ENCODE data around the gene USP3.

The USP3 gene

DNA sequence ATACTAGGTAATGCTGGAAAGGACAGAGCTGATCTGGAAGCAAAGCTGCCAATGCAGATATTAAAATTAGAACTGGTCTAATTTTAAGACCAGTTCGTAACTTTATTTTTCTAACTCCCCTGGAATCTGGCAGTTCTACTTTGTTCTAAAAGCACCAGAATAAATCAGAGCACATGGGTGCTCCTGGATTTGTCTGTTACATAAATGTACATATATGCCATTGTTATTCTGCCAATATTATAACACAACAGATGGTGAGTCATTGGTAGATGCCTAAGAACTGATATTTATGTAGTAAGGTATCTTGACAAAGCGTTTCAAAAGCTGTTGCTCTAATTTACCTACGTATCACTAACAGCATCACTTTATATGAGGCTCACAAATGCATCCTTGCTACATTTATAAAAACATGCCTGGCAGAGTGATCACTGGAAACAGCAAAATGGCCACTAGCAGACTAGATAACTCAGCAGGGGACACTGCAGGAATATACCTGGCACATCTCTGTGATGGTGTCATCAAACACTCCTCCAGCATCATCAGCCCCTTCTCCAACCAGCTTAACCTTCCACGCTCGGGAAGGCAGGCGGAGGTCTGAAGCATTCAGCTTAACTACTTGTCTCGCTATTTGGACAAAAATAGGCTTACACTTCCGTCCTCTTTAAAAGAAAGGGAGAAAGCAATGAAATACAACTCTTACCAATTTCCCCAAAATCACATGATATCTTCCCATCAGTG is 119.0 kb downstream of the USP3 start:
- Histone ChIP-seq H3K4me1 (ENCODE audit: insufficient read depth, low read length) (no peaks in the 10 kb centered on the region), H3K79me2 (ENCODE audit: insufficient read depth, low read length) (no peaks in the 10 kb centered on the region), H3K27me3 (ENCODE audit: insufficient read depth, low read length, poor library complexity) (no peaks in the 10 kb centered on the region), H2AFZ (ENCODE audit: low read depth, low read length) (no peak overlapping the region), H3K4me2 (ENCODE audit: insufficient read depth, low read length) (no peak overlapping the region), H3K36me3 (ENCODE audit: insufficient read depth, low read length) (peaks cover 60% of the 10 kb centered on the region), H3K27ac (ENCODE audit: low read length) (no peak overlapping the region), H3K4me3 (ENCODE audit: low read depth in 1 of 2, low read length in 2 of 2) (no peak overlapping the region), H4K20me1 (ENCODE audit: insufficient read depth, low read length) (no peaks in the 10 kb centered on the region), H3K9ac (ENCODE audit: low read depth, low read length) (no peak overlapping the region), H3K9me3 (ENCODE audit: insufficient read depth, low read length, severe bottlenecking) (no peaks in the 10 kb centered on the region)
- no peak for DNase-seq
- no peak for ATAC-seq (ENCODE audit: insufficient read depth, low read depth)
- no peak for TF ChIP-seq EZH2 (IDR thresholded peaks at IDR 0.05; ENCODE audit: borderline replicate concordance, low read depth, low read length, severe bottlenecking)
- TF ChIP-seq, protein P1, sequence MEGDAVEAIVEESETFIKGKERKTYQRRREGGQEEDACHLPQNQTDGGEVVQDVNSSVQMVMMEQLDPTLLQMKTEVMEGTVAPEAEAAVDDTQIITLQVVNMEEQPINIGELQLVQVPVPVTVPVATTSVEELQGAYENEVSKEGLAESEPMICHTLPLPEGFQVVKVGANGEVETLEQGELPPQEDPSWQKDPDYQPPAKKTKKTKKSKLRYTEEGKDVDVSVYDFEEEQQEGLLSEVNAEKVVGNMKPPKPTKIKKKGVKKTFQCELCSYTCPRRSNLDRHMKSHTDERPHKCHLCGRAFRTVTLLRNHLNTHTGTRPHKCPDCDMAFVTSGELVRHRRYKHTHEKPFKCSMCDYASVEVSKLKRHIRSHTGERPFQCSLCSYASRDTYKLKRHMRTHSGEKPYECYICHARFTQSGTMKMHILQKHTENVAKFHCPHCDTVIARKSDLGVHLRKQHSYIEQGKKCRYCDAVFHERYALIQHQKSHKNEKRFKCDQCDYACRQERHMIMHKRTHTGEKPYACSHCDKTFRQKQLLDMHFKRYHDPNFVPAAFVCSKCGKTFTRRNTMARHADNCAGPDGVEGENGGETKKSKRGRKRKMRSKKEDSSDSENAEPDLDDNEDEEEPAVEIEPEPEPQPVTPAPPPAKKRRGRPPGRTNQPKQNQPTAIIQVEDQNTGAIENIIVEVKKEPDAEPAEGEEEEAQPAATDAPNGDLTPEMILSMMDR (IDR thresholded peaks at IDR 0.05; ENCODE audit: borderline replicate concordance, extremely low read depth, low read length, poor library complexity, severe bottlenecking), result no peak

DNA sequence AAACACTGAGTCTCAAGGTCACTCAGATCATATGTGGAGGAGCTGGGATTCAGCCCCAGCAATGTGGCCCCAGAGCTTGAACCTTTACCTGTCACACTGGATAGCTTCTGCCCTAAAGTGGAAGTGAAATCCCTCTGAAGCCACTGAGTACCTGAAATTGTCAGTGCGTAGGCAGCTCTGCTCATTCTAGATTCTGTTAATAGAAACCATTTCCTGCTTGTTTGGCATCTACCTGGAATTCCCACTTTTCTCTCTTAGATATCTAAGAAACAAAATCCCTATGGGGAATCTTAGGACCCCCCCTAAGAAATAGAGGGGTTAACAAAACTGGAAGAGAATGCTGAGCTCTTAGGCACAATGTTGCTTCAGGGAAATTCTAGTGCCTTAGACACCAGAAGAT is 122.6 kb downstream of the USP3 start:
- Histone ChIP-seq H3K4me2 (ENCODE audit: insufficient read depth, low read length) (no peak overlapping the region), H3K9me3 (ENCODE audit: insufficient read depth, low read length, severe bottlenecking) (no peaks in the 10 kb centered on the region), H3K9ac (ENCODE audit: low read depth, low read length) (no peak overlapping the region), H3K36me3 (ENCODE audit: insufficient read depth, low read length) (peaks cover 76% of the 10 kb centered on the region), H3K4me1 (ENCODE audit: insufficient read depth, low read length) (no peaks in the 10 kb centered on the region), H3K27me3 (ENCODE audit: insufficient read depth, low read length, poor library complexity) (no peaks in the 10 kb centered on the region), H3K79me2 (ENCODE audit: insufficient read depth, low read length) (no peaks in the 10 kb centered on the region), H3K4me3 (ENCODE audit: low read depth in 1 of 2, low read length in 2 of 2) (no peak overlapping the region), H3K27ac (ENCODE audit: low read length) (no peak overlapping the region), H2AFZ (ENCODE audit: low read depth, low read length) (no peak overlapping the region), H4K20me1 (ENCODE audit: insufficient read depth, low read length) (no peaks in the 10 kb centered on the region)
- ATAC-seq (ENCODE audit: insufficient read depth, low read depth) (no peak), DNase-seq (no peak)
- TF ChIP-seq, protein P1 (IDR thresholded peaks at IDR 0.05; ENCODE audit: borderline replicate concordance, extremely low read depth, low read length, poor library complexity, severe bottlenecking), result no peak
- TF ChIP-seq EZH2 (IDR thresholded peaks at IDR 0.05; ENCODE audit: borderline replicate concordance, low read depth, low read length, severe bottlenecking), result no peak

GRCh38 chr15:63628123-63628822 is 123.9 kb downstream of the USP3 start:
- no peak overlapping the region for H2AFZ ChIP-seq (ENCODE audit: low read depth, low read length)
- no peak for DNase-seq
- no peaks in the 10 kb centered on the region for H4K20me1 ChIP-seq (ENCODE audit: insufficient read depth, low read length)
- H3K36me3 ChIP-seq (ENCODE audit: insufficient read depth, low read length), result peaks cover 75% of the 10 kb centered on the region
- no peak for ATAC-seq (ENCODE audit: insufficient read depth, low read depth)
- H3K79me2 ChIP-seq (ENCODE audit: insufficient read depth, low read length), result no peaks in the 10 kb centered on the region
- H3K9ac ChIP-seq (ENCODE audit: low read depth, low read length), result no peak overlapping the region
- H3K9me3 ChIP-seq (ENCODE audit: insufficient read depth, low read length, severe bottlenecking), result no peaks in the 10 kb centered on the region
- no peak for TF ChIP-seq EZH2 (IDR thresholded peaks at IDR 0.05; ENCODE audit: borderline replicate concordance, low read depth, low read length, severe bottlenecking)
- TF ChIP-seq, protein P1 (IDR thresholded peaks at IDR 0.05; ENCODE audit: borderline replicate concordance, extremely low read depth, low read length, poor library complexity, severe bottlenecking), result no peak
- no peak overlapping the region for H3K4me3 ChIP-seq (ENCODE audit: low read depth in 1 of 2, low read length in 2 of 2)
- H3K27ac ChIP-seq (ENCODE audit: low read length), result no peak overlapping the region
- H3K4me1 ChIP-seq (ENCODE audit: insufficient read depth, low read length), result no peaks in the 10 kb centered on the region
- no peaks in the 10 kb centered on the region for H3K27me3 ChIP-seq (ENCODE audit: insufficient read depth, low read length, poor library complexity)
- no peak overlapping the region for H3K4me2 ChIP-seq (ENCODE audit: insufficient read depth, low read length)

Measured in DND-41 (cell line).